GM10266 (cell line): ENCODE measurements around the gene LHFPL6.

ENCODE experiments used
- DNase-seq: peaks from one replicate; pipeline ENCODE4 v3.0.0; 2012; ENCODE audit errors: extremely low spot score
- TF ChIP-seq, protein P1 (sequence below): IDR thresholded peaks from 2 replicates; pipeline ENCODE4 v1.5.1; 2012; ENCODE audit warnings: mild to moderate bottlenecking, low read depth; ENCODE audit not compliant: control insufficient read depth, insufficient read depth; ENCODE audit errors: missing control alignments

Gene LHFPL6

GRCh38 chr13:39522329-39522728 is 80.7 kb downstream of the LHFPL6 start:
- no peak for DNase-seq
- TF ChIP-seq, protein P1, sequence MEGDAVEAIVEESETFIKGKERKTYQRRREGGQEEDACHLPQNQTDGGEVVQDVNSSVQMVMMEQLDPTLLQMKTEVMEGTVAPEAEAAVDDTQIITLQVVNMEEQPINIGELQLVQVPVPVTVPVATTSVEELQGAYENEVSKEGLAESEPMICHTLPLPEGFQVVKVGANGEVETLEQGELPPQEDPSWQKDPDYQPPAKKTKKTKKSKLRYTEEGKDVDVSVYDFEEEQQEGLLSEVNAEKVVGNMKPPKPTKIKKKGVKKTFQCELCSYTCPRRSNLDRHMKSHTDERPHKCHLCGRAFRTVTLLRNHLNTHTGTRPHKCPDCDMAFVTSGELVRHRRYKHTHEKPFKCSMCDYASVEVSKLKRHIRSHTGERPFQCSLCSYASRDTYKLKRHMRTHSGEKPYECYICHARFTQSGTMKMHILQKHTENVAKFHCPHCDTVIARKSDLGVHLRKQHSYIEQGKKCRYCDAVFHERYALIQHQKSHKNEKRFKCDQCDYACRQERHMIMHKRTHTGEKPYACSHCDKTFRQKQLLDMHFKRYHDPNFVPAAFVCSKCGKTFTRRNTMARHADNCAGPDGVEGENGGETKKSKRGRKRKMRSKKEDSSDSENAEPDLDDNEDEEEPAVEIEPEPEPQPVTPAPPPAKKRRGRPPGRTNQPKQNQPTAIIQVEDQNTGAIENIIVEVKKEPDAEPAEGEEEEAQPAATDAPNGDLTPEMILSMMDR = no peak

- TF ChIP-seq, protein P1 = no peak
- no peak for DNase-seq
Observed at GRCh38 chr13:39521701-39522100, 81.3 kb downstream of the LHFPL6 start.

- no peak for DNase-seq
- TF ChIP-seq, protein P1 = no peak
Observed at GRCh38 chr13:39516096-39516495, 86.9 kb downstream of the LHFPL6 start.

DNA sequence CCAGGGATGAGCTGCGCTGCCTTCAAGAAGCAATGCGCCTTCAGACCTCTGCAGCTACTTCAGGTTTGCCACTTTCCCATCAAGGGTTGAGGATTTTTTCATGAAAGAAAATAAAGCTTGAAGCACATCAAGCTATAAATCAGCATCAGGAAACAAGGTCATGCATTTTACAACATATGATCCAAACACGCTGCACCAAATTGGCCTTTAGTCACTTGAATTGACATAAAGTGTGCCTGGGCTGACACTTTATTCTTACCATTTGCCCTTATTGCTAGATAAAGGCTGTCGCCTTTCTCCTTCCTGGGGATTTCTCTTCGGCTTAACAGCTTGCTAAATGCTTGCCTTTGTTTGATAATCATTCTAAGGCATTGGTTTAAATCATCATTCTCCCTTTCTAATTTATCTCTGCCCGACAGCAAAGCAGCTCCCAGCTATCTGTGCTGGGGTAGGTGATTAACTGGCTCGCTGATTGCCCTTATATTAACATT is 87.7 kb downstream of the LHFPL6 start:
- DNase-seq = no peak

DNA sequence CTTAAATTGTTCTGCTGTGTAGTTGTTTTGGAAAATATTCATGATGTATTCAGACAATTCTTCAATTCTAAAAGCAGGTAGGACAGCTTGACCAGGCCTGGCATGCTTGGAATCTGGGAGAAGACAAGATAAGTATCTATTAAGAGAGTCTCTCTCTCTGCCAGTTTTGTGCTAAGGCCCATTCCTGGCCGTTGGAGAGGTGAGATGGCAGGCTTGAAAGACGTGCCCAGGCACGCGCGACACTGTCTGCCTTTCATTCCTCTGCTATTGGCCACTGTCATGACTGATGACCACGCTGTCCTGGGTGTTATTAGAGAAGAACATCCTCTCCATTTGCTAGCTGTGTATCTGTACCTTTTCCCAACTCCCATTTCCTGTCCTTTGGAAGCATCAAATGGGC is 90.3 kb downstream of the LHFPL6 start:
- no peak for DNase-seq
- TF ChIP-seq, protein P1 = no peak

More for the DNA sequence above, 87.7 kb downstream of the LHFPL6 start:
- TF ChIP-seq, protein P1 = no peak

- TF ChIP-seq, protein P1 = no peak
- no peak for DNase-seq
Observed at GRCh38 chr13:39510316-39510695, 92.7 kb downstream of the LHFPL6 start.

GRCh38 chr13:39509616-39510315 is 93.2 kb downstream of the LHFPL6 start:
- TF ChIP-seq, protein P1 = no peak
- DNase-seq = no peak
